HG03159 (cell line): ENCODE results near the gene JAZF1.

ENCODE experiments used
- ATAC-seq: cut with Tn5 transposase; IDR thresholded peaks from one replicate; pipeline ENCODE4 v1.9.1; 2021; ENCODE audit warnings: mild to moderate bottlenecking, moderate library complexity; ENCODE audit not compliant: unreplicated experiment

JAZF1 gene

DNA sequence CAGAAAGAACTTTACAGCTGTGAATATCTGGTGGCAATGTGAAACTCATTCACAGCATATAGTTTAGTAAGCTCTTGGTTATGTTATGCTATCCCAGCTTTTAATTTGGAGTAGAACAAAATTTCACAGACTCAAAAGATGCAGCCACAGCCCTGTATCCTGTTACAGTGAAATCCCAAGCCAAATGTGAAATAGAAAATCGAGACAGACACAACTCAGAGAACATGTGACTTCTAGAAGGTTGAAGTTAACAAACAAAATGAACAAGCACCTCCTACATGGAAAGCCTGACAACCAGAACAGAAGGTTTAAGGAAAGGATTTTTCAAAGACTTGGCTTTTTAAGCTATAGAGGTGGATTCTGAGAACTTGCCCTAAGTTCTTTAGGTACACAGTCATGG lies 39.6 kb downstream of the JAZF1 start:
- ATAC-seq, result no peak

GRCh38 chr7:28138837-28139236 lies 41.8 kb downstream of the JAZF1 start:
- no peak for ATAC-seq

DNA sequence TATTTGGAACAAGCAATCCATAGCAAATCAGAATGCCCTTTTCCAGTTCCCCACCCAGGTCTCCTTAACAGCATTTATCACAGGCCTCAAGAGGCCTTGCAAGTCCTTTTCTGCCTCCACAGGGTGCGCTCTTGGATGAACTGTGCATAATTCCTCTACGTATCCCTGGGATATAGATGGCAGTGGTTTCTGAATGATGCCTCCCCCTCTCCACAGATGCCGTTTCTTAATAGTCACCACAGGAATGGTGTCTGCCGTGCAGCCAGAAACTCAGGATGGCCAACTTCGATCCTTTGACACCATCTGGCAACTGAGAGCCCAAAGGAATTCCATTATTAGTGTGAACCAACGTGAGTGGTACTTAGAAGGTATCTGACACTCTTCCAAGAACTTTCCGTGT lies 43.1 kb downstream of the JAZF1 start:
- ATAC-seq, result no peak

DNA sequence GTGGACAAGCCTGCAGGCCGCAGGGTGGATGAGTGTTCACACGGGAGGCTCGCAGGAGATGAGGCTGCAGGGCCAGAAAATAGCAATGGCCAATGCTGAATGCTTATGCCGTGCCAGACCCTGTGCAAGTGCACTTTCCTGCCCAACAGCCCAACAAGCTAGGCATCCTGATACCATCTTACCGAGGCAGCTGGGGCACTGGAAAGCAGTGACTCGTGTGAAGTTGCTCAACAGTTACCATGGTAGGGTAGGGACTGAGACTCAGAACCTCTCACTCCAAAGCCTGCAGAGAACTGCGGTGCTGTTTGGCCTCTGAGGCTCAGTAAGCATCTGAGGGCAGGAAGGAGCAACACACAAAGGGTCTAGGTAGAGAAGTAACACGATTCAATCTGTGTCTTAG lies 43.7 kb downstream of the JAZF1 start:
- no peak for ATAC-seq

- ATAC-seq, result no peak
Observed at GRCh38 chr7:28136420-28136819, 44.2 kb downstream of the JAZF1 start.

GRCh38 chr7:28135760-28136159 lies 44.8 kb downstream of the JAZF1 start:
- ATAC-seq, result no peak

GRCh38 chr7:28135315-28135714 lies 45.3 kb downstream of the JAZF1 start:
- ATAC-seq, result no peak

- ATAC-seq, result no peak
Observed at GRCh38 chr7:28133872-28134271, 46.7 kb downstream of the JAZF1 start.

DNA sequence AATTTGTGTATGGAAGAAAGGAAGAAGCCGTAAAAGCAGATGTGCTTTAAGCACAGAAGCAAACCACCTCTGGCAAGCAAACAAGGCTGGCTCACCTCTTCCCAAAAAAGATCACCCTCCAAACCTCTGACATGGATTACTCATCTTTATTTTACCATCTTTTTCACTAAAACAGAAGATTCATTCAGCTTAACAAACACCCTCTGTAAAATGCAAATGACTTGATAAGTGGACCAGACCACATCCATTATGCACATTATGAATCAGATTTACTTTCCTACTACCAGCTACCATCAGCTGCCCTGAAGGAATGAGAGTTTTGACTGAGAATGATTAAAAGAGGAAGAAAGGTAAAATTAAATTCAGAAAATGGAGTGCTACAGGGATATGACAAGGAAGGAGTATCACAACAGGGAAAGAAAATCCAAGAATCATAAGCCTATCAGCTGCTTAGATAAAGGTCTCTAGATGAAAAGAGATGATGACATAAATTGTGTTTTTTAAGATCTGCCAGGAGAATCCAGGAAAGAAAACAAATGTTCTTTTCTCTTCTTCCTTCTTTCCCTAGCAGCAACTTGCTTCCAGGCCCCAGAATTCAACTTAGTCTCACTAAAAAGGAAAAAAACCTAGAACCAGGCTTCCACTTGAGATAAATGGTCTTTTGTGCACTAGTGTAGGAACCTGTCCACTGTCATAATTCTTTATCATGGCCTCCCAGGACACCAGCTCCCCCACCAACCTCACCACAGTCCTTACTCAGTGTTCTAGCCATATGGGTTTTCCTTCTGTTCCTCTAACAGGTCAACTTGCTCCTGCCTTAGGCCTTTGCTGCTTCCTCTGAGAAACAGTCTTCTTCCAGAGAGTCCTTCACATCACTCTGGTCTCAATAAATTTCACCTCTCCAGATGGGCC lies 47.4 kb downstream of the JAZF1 start:
- no peak for ATAC-seq

GRCh38 chr7:28130277-28130676 lies 50.3 kb downstream of the JAZF1 start:
- no peak for ATAC-seq

- ATAC-seq, result no peak
Observed at GRCh38 chr7:28128608-28129007, 52.0 kb downstream of the JAZF1 start.

GRCh38 chr7:28126410-28127041 lies 54.1 kb downstream of the JAZF1 start:
- ATAC-seq, result no peak

GRCh38 chr7:28125431-28126409 lies 54.9 kb downstream of the JAZF1 start:
- no peak for ATAC-seq

GRCh38 chr7:28124413-28124812 lies 56.2 kb downstream of the JAZF1 start:
- no peak for ATAC-seq

GRCh38 chr7:28123752-28124151 lies 56.8 kb downstream of the JAZF1 start:
- no peak for ATAC-seq

- no peak for ATAC-seq
Observed at GRCh38 chr7:28121496-28121895, 59.1 kb downstream of the JAZF1 start.

DNA sequence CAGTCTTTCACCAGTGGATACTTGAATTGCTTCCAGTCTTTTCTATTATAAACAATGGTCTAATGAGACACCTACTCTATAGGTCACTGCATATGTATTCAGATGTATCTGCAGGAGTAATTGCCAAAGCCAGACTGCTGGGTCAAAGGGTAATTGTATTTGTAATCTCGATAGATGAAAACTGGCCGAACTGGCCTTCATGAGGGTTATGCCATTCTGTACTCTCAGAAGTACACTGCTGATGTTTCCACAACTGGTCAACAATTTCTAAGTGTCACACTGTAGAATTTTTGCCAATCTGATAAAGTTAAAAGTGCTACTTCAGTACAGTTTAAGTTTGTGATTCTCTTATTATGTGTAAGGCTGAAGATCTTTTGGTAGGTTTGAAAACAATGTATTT lies 64.6 kb downstream of the JAZF1 start:
- no peak for ATAC-seq

- no peak for ATAC-seq
Observed at GRCh38 chr7:28115261-28115660, 65.3 kb downstream of the JAZF1 start.

DNA sequence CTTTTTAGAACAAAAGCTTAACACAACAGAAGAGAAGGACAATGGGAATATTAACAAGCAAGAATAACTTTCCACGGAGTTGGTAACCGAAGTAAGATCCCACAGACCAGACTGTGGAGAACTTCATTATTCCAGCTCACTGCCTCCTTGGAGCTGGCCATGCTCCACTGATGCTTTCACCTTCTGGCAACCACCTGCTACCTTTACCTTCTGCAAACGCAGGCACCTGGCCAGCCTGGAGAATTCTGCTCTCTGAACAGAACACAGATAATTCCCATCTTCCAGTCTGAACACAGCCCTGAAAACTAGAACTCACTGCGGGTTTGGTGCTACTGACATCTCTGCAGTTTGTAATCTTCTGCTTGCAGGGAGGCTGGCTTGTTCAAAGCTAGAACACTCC lies 66.5 kb downstream of the JAZF1 start:
- ATAC-seq, result no peak

DNA sequence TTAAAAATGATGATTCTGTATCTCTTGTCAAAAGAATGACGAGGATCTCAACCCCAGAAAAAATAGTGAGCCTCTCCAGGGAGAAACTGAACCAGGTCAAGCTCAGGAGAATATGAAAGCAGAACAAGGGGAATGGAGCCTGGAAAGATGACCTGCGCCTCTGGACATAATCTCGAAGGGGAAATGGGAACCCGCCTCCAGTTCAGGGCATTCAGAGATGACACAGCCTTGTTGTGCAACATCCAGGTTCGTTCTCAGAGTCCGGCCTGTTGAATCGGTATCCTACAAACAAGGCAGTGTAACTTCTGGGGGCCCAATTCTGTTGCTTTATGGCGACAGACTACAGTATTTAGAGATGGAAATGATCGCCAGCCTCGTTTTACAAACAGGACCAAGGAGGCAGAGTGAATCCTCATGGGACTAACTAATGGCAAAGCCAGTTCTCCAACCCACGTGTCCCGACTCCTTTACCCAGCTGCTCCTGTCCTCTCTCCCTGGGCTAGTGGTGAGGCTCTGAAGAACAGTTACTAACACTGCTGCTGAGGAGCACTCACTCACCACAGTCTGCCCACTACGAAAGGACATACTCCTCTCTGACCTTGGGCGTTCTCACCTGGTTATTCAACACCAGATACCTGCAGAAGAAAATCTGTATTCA lies 67.6 kb downstream of the JAZF1 start:
- ATAC-seq, result no peak

DNA sequence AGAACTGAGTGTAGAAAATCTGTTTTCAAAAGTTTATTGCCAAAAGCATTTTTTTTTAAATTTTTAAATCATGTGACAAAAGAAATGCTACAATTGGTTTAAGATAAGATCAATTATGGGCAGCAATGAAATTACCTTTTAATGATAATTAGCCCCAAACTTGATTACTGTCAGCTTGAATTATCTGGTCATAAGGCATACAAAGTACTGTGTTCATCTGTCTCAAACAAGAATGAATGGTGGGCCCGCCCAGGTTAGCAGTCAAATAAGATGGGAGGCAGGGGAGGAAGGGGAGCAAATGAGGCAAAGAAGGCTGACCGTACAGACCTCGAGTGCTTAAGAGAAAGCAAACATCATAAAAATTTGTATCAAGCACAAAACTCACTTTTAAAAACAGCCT lies 68.1 kb downstream of the JAZF1 start:
- ATAC-seq, result no peak
